Right lobe of liver (tissue), 4 donors: Measurements from ENCODE around the gene PLCB1.

Source experiments
- POLR2A ChIP-seq: fragments of 450-650 bp; IDR thresholded peaks from one replicate; pipeline ENCODE4 v1.6.1; 2017; ENCODE audit warnings: antibody characterized with exemption, mild to moderate bottlenecking
- TF ChIP-seq, protein P1 (sequence below), 4 donors: fragments of 200-600 bp in 3 of 4; fragments of 450-650 bp in 1 of 4; IDR thresholded peaks; one replicate each; pipeline versions ENCODE4 v1.5.1 to v1.8.0; 2016 to 2022; ENCODE audit warnings: antibody characterized with exemption in 4 of 4, mild to moderate bottlenecking in 2 of 4
- donor health status: DM: no; HTN: no; CAD: no.
- donor health status: DM: no; HTN: no; CAD: no.
- donor health status: DM: no; HTN: yes; CAD: no.

DNA sequence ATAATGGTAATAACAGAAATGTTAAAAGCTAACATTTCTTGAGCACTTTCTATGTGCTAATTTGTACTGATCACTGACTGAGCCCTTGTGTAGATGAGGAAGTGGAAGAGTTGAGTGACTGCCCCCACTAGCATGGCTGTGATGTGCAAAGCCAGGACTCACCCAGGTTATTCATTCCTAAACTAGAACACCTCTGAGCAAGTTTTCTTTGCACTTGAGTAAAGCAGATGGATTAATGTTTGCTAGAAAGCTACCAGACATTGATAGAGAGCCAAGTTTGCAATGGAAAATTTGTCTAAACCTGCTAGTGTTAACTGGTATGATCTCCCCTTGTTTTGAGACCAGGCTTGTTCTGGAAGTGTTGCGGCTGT is 469.5 kb downstream of the PLCB1 start:
- no peak for TF ChIP-seq POLR2A
- TF ChIP-seq, protein P1, sequence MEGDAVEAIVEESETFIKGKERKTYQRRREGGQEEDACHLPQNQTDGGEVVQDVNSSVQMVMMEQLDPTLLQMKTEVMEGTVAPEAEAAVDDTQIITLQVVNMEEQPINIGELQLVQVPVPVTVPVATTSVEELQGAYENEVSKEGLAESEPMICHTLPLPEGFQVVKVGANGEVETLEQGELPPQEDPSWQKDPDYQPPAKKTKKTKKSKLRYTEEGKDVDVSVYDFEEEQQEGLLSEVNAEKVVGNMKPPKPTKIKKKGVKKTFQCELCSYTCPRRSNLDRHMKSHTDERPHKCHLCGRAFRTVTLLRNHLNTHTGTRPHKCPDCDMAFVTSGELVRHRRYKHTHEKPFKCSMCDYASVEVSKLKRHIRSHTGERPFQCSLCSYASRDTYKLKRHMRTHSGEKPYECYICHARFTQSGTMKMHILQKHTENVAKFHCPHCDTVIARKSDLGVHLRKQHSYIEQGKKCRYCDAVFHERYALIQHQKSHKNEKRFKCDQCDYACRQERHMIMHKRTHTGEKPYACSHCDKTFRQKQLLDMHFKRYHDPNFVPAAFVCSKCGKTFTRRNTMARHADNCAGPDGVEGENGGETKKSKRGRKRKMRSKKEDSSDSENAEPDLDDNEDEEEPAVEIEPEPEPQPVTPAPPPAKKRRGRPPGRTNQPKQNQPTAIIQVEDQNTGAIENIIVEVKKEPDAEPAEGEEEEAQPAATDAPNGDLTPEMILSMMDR (IDR thresholded peaks at IDR 0.05), result no peak
